Glomerular endothelial cell (primary cell): ENCODE data around the gene ZNF512B. TPM values are rescaled to one million over a fixed set of nuclear protein-coding genes. Genes with fewer than 3 reads are reported as not detected.
"Not testable (repeated sequence)": the region's sequence is repeated elsewhere in the genome, so short reads cannot be mapped to it uniquely, and the experiment has no call there.

ENCODE experiments used
- DNase-seq: peaks from one replicate; pipeline ENCODE4 v3.0.0-alpha.2; 2011; ENCODE audit warnings: low read depth, low spot score; ENCODE audit errors: extremely low read depth
- total RNA-seq: library from RNA; depleted of rRNA; stranded (reverse); fragments of >200 nt; gene quantifications from 2 replicates; pipeline ENCODE4 v1.2.3, GENCODE V29; 2015

ZNF512B gene
- total RNA-seq, 1 donor from 2014 or later: 24.3 TPM

DNA sequence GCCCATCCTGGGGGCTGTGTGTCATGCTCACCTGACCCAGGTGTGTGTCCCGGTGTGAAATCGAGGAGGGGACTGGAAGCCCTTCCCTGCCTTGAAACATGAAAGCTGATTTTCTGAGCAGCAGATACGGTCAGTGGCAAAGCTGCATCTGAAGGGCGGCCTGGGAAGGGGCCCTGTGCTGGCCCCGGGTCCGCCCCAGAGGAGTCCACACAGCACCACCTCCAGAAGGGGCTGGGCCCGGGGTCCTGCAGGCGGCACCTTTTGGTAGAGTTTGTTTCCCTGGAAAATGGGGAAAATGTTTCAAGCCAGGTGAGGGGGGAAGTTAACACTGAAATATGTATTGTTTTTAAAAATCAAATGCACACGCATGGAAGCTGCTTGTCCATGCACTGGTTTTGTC lies 34.3 kb downstream of the ZNF512B start:
- DNase-seq: no peak

DNA sequence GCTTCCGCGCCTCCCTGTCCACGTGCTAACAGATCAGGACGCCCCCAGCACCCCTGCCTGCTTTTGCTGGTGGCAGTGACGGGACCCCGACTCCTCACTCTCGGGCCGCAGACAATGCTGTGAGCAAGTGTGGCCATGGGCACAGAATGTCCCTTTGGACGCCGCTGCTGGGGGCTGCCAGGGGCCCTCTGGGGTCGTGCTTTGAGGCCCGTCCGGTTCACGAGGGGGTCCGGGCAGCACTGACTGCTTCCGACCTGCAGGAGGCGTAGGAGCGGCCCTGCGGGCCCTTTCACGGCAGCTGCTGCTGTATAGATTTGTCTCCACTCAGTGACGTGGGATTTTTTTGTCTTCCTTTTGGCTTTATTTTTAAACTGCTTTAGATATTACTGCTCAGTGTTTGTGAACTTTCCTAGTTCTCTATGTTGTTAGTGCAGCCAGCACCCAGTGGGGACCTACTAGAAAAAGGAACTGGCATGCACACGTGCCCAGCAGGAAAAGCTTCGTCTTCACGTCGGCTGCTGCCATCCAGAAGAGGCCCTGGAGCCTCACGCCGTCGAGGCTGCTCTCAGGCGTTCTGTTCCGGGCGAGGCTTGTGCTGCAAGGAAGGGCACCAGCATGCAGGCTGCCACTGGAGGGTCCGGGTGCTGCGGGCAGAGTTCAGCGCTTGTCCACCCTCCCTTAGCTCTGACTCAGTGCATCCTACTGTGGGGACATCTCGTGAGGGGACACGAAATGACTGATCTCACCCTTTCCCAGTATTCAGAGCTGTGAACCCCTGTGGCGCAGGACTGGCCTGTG lies 35.3 kb downstream of the ZNF512B start:
- no peak for DNase-seq

DNA sequence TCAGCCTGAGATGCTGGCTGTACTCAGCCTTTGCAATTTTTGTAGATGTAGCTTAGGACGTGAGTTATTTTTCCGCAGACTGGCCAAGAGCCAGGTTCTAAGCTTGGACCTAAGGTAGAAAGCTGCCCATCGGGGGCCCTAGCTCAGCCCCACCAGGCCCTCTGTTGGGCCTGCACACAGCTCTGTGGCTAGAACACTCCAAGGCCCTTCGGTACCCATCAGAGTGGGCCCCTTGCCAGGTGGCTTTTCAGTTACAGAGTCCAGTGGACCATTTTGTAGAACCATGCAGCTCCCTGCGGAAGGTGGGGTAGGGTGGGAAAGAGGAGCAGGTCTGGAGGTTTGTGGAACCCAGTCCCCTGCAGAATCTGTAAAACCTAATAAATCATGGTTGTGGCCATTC lies 36.1 kb downstream of the ZNF512B start:
- no peak for DNase-seq

DNA sequence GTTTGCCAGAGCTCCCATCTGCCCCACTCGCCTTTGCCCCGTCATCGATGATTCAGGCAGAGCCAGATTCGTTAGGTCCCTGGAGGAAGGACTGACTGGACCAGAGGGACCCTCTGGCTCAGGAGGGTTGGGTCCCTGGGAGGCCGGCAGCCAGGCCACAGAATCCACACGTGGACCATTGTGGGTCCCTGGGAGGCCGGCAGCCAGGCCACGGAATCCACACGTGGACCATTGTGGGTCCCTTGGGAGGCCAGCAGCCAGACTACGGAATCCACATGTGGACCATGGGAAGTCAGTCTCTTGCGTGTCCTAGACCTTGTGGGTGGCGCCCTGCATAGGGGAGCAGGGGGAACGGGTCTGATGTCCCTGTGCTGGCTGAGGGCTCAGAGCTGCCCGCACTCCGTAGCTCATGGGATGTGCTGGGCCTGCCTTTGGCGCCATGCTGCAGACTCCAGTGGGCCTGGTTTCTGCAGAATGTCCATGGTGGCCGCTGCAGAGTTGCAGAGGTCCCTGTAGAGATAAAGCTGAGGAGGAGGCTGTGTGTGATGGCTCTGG lies 37.0 kb downstream of the ZNF512B start:
- no peak for DNase-seq

DNA sequence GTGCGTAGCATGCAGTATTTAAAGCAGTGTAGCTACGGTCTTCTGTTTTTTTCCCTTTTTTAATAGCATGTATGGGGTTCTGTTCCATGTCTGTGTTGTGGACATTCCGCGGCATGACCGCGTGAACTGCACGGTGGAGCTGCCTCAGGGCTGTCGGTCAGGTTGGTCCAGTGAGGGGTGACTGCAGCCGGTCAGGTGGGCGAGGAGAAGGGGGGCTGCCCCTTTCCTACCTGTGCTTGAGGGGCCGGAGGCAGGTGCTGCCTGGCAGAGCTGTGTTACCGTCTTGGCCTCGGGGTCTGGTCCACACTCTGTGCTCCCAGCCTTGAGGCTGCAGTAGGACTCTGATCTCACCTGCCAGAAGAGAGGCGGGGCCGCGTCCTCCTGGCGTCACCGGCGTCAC lies 38.0 kb downstream of the ZNF512B start:
- no peak for DNase-seq

DNA sequence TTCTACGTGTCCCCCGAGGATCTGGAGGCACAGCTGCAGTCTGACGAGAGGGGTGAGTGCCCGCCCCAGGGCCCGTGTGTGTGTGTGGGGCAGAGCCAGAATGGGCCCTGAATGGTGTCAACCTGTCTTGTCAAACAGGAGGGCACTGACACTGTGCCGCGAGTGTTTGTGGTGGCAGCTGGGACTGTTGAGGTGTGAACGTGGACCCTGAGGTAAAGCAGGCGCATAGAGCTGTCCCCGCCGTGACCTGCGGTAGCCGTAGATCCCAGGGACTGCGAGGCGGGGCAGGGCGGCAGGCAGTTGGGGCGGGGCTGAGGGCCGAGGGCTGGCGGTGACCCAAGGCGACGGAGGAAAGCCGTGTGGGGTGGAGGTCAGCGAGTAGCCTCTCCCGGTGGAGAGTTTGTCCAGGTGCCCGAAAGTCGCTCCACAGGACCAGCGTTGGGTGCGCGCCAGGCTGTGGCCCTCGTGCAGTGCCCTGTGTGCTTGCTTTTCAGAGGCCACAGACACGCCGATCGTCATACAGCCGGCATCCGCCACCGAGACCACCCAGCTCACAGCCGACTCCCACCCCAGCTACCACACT lies 38.7 kb downstream of the ZNF512B start:
- DNase-seq: no peak

DNA sequence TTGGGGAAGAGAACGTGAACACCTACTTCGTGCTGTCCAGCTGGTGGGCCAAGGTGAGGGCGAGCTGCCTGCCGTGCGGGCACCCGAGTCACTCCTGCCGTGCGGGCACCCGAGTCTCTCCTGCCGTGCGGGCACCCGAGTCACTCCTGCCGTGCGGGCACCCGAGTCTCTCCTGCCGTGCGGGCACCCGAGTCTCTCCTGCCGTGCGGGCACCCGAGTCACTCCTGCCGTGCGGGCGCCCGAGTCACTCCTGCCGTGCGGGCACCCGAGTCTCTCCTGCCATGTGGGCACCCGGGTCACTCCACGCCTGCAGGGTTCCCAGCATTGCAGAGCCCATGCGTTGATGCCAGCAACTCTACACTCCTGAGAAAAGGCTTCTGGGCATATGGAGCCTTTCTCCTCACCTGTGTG lies 40.3 kb downstream of the ZNF512B start:
- DNase-seq: not testable (repeated sequence)

DNA sequence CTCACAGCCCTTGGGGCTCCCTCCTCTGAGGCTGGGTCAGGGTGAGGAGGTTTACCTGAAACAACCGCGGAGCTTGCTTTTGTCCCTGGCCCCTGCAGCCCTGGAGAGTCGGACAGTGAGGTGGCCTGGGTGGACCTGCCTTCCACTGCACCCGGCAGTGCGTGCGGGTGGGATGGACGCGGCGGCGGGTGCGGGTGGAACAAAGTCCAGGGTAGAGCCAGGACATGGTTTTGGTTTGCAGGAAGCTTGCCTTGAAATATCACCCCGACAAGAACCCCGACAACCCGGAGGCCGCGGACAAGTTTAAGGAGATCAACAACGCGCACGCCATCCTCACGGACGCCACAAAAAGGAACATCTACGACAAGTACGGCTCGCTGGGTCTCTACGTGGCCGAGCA lies 40.7 kb downstream of the ZNF512B start:
- no peak for DNase-seq

DNA sequence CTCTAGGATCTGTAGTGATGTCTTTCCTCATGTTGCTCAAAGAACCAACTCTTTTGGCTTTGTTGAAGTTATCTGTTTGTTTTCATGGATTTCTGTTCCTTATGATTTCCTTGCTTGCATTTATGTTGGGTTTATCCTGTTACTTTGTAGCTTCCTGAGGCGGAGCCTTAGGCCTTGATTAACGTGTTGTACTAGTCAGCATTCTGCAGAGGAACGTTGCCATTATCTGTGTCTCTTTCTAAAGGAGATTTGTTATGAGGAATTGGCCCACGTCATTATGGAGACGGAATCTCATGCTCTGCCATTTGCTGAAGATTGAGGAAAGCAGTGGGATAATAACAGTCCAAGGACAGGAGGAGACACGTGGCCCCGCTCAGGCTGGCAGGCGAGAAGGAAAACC lies 43.4 kb downstream of the ZNF512B start:
- DNase-seq: no peak

DNA sequence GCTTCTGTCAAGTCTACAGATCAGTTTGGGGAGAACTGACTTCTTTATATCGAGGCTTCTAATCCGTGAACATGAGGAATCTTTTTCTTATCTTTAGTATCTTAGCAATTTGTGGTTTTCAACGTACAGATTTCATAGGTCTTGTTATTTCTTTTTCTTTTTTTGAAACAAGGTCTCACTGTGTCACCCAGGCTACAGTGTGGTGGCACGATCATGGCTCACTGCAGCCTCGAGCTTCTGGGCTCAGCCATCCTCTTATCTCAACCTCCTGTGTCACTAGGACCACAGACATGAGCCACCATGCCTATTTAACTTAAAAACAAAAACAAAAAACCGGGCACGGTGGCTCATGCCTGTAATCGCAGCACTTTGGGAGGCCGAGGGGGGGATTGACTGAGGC lies 45.5 kb downstream of the ZNF512B start:
- DNase-seq: no peak

DNA sequence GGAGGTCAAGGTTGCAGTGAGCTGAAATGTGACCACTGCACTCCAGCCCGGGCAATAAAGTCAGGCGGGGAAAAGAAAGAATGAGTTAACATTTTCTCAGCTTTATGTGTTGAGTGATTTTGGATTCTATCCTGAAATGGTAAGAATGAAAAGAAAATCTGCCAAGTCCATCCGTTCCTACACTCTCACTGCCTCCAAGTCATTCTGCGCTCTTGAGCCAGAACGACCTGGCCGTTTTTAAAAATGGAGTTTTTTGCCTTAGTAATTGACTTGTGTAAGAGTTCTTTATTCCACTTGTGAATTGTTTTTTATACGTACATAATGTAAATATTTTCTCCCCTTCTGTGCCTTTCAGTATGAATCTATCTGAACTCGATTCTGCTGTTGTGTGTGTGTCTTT lies 46.1 kb downstream of the ZNF512B start:
- no peak for DNase-seq

DNA sequence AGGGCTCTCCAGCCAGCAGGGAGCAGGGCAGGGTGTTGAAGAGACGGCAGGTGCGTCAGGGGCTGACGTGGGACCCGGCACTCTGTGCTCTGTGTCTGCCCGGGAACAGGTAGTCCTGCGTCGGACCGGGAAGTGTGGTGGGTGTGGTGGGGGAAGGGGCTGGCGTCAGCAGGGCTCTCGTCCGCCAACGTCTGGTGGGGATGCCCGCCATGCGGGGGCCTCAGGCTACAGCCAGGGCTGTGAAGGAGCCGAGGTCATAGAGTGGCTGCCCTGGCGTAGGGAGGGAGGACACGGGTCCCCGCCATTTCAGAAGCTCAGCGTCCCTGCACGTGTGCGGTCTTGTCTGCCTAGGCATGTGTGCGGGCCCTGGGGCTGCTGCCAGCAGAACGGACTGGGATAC lies 49.5 kb downstream of the ZNF512B start:
- DNase-seq: no peak

DNA sequence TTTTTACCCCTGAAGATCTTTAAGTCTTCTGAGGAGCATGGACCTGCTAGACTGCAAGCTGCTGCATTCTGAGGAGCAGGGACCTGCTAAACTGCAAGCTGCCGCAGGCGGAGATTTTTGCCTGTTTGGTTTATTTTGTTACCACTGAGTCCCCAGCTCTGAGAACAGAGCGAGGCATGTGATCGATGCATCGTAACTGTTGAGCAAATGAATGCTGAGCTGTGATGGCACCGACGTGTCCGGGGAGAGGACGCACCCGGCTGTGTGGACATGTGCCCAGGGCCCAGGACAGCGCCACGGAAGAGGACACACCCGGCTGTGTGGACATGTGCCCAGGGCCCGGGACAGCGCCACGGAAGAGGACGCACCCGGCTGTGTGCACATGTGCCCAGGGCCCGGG lies 50.6 kb downstream of the ZNF512B start:
- no peak for DNase-seq

DNA sequence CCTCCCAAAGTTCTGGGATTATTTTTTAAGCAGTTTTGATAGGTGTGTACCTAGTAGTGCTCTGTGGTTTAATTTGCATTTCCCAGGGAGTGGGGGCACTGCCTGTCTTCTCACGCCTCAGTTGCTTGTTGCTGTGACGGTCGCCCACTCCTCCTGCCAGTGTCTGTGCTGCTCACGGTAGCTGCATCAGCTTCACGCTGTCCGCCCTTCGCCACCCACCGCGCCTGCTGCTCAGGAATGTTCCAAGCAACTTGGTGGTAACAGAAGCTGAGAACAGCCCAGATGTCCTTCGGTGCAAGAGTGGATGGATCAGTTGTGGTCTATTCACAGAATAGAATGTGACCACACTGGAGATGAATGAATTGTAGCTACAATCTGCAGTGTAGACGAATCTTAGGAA lies 51.9 kb downstream of the ZNF512B start:
- DNase-seq: no peak

DNA sequence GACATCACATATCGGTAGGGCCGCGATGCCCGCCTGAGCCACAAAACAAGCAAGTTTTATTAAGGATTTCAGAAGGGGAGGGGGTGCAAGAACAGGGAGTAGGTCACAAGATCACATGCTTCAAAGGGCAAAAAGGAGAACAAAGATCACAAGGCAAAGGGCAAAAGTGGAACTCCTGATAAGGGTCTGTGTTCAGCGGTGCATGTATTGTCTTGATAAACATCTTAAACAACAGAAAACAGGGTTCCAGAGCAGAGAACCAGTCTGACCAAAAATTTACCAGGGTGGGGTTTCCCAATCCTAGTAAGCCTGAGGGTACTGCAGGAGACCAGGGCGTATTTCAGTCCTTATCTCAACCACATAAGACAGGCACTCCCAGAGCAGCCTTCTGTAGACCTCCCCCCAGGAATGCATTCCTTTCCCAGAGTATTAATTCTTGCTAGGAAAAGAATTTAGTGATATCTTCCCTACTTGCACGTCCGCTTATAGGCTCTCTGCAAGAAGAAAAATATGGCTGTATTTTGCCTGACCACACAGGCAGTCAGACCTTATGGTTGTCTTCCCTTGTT lies 53.3 kb downstream of the ZNF512B start:
- not testable (repeated sequence) for DNase-seq

DNA sequence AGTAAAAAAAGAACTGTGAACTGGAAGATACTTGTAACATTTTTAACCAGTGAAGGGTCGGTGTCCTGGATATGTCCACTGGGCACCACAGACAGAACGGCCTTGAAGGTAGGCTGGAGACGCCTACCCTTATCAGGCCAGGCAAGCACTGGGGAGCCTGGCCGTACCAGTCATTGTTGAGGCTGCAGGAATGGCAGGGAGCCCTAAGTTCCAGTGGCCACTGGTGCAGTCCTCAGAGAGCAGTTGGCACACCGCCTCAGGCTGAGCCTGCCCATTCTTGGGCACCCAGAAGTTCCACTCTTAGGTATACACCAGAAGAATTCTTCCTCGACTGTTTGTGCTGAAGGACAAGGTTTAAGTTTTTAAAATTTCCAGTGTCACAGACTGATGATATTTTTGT lies 54.3 kb downstream of the ZNF512B start:
- no peak for DNase-seq

DNA sequence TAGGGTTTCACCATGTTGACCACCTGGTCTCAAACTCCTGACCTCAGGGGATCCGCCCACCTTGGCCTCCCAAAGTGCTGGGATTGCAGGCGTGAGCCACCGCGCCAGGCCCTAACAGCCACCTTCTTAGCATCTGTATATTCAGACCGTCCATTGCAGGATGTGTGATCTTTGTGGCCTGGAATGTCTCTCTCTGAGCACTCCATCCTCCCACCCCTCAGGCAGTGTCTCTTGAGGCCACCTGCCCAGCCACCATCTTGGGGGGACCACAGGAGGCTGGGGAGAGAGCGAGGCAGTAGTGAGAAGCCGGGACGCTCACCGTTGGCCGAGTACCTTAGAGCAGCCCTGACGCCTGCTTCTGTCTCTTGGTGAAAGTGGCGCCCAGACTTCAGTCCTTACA lies 56.0 kb downstream of the ZNF512B start:
- no peak for DNase-seq

DNA sequence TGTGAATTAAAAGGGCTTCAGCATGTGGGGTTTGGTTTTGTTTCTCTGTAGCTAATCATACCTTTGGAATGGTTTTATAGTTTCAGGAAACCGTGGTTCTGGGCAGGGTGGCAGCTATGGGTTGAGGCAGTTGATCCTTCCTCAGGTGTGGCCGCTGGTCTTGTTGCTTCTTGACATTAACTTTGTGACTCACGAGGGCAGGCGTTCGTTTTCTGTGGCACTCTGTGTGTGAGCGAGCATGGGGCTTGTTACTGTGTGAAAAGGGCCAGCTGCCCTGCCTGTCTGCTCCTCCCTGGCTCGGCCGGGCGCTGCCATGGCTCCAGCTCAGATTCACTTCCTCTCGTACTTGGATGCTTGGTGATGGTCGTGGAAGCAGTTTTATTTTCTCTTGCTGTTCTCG lies 58.6 kb downstream of the ZNF512B start:
- DNase-seq: no peak

DNA sequence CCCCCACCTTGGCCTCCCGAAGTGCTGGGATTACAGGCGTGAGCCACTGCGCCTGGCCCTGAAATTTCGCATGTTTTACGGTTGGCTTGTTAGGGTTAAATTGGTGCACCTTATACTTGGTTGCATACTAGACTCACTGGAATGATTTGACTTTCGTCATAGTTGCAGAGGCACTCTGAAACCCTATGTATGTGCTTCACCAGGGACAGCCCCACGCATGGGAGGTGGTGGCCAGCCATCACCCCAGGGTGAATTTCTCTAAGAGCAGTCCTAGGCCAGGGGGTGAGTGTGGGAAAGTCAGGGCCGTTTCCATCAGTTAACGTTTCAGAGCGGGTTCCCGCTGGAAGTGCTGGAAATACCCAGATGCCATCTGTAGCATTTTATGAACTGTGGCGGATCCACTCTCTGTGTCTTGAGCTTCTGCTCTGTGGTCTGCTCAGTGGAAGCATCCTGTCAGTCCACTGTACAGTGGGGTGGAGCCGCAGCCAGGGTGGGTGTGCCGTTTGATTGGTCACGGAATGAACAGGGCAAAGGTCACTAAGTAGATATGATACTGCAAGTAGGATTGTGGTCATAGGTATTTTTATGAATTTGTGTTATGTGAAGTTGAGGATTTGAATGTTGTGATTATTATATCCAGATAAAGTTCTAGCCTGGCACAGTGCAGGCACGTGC lies 61.6 kb downstream of the ZNF512B start:
- DNase-seq: no peak
